Osteocyte (in vitro differentiated cells): ENCODE measurements around the gene IBA57. TPM values are rescaled to one million over a fixed set of nuclear protein-coding genes. Genes with fewer than 3 reads are reported as not detected.

ENCODE experiments used
- DNase-seq: peaks from one replicate; pipeline ENCODE4 v3.0.0; 2021; ENCODE audit warnings: mixed read lengths; ENCODE audit not compliant: unreplicated experiment; ENCODE audit errors: extremely low spot score
- H3K27ac Mint-ChIP-seq: one replicate; pipeline ENCODE4 v1.8.0; 2021; ENCODE audit warnings: mild to moderate bottlenecking, mixed read lengths; ENCODE audit not compliant: unreplicated experiment
- H3K27me3 Mint-ChIP-seq: one replicate; pipeline ENCODE4 v1.8.0; 2021; ENCODE audit warnings: mixed read lengths; ENCODE audit not compliant: unreplicated experiment
- H3K36me3 Mint-ChIP-seq: one replicate; pipeline ENCODE4 v1.8.0; 2021; ENCODE audit warnings: mixed read lengths; ENCODE audit not compliant: unreplicated experiment
- H3K4me1 Mint-ChIP-seq: one replicate; pipeline ENCODE4 v1.8.0; 2021; ENCODE audit warnings: mixed read lengths; ENCODE audit not compliant: unreplicated experiment
- H3K4me3 Mint-ChIP-seq: one replicate; pipeline ENCODE4 v1.8.0; 2021; ENCODE audit warnings: mild to moderate bottlenecking, moderate library complexity, mixed read lengths; ENCODE audit not compliant: unreplicated experiment
- H3K9me3 Mint-ChIP-seq: one replicate; pipeline ENCODE4 v1.8.0; 2021; ENCODE audit warnings: mixed read lengths; ENCODE audit not compliant: unreplicated experiment
- total RNA-seq: library from RNA; stranded (reverse); gene quantifications from 2 replicates; pipeline ENCODE4 v1.2.1, GENCODE V29; 2021
- TF ChIP-seq, protein P1 (sequence below): fragments of 200-600 bp; sonication (generic); IDR thresholded peaks from 2 replicates; pipeline ENCODE4 v1.5.0; 2021; ENCODE audit warnings: antibody characterized with exemption, mild to moderate bottlenecking, moderate library complexity

IBA57 gene
- total RNA-seq, 1 donor from 2014 or later: 8.1 TPM

DNA sequence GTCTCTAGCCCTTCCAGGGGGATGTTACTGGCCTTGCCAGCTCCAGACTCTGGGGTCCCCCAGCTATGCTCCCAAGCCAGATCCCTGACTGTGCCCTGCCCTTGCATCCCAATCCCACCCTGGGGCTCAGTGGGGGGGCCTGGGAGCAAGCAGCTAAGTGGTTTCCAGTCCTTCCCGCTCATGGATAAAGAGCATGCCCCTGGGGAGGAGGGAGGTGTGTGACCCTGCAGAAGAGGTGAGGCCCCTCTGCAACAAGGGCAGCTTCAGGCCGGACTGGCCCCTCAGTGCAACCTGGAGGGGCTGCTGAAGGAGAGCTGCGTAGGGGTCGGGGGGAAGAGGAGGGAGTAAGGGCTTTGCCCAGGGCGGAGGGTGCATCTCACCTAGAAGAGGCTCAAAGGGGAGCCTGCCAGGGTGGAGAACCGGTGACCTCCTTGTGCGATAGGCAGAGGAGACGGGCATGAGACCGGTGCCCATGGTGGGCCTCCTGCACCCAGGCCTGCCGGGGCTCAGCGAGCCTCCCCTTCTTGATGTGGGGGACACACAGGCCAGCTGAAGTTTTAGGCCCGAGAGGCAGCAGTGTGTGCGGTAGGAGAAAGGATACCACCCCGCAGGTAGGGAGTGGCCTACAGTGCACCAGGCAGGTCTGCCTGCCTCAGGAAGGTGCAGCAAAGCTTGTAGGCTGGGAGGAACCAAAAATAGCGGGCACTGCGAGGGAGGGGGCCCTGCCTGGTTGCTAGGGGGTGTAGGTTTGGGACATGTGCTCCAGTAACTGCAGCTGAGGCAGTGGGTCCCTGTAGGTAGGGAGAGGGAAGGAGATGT, 45.3 kb downstream of the IBA57 start:
- DNase-seq: peak; percentile 83
- TF ChIP-seq, protein P1, sequence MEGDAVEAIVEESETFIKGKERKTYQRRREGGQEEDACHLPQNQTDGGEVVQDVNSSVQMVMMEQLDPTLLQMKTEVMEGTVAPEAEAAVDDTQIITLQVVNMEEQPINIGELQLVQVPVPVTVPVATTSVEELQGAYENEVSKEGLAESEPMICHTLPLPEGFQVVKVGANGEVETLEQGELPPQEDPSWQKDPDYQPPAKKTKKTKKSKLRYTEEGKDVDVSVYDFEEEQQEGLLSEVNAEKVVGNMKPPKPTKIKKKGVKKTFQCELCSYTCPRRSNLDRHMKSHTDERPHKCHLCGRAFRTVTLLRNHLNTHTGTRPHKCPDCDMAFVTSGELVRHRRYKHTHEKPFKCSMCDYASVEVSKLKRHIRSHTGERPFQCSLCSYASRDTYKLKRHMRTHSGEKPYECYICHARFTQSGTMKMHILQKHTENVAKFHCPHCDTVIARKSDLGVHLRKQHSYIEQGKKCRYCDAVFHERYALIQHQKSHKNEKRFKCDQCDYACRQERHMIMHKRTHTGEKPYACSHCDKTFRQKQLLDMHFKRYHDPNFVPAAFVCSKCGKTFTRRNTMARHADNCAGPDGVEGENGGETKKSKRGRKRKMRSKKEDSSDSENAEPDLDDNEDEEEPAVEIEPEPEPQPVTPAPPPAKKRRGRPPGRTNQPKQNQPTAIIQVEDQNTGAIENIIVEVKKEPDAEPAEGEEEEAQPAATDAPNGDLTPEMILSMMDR: no peak
- no peaks in the 10 kb centered on the region for H3K36me3 Mint-ChIP-seq
- H3K4me3 Mint-ChIP-seq: peak overlapping the region; percentile 44
- peaks cover 4% of the 10 kb centered on the region for H3K4me1 Mint-ChIP-seq
- no peaks in the 10 kb centered on the region for H3K9me3 Mint-ChIP-seq
- H3K27me3 Mint-ChIP-seq: peaks cover 1% of the 10 kb centered on the region
- no peak overlapping the region for H3K27ac Mint-ChIP-seq

DNA sequence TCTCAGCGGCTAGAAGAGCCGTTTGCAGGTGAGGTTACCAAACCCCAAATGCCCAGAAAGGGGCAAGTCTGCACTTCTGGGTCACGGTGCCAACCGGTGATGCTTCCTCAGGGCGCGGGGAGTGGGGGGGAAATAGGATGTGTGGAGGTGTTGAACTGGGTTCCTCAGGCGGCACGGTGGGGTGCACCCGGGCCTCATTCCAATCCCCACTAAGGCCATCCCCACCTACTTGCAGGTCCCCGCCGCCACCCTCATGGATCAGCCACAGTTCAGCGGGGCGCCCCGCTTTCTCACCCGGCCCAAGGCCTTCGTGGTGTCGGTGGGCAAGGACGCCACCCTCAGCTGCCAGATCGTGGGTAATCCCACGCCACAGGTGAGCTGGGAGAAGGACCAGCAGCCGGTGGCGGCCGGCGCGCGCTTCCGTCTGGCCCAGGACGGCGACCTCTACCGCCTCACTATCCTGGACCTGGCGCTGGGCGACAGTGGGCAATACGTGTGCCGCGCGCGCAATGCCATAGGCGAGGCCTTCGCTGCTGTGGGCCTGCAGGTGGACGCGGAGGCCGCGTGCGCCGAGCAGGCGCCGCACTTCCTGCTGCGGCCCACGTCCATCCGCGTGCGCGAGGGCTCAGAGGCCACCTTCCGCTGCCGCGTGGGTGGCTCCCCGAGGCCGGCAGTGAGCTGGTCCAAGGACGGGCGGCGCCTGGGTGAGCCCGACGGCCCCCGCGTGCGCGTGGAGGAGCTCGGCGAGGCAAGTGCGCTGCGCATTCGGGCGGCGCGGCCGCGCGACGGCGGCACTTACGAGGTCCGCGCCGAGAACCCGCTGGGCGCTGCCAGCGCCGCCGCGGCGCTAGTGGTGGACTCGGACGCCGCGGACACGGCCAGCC, 46.2 kb downstream of the IBA57 start:
- H3K4me3 Mint-ChIP-seq: peak overlapping the region; percentile 44
- DNase-seq: peak; percentile 79

DNA sequence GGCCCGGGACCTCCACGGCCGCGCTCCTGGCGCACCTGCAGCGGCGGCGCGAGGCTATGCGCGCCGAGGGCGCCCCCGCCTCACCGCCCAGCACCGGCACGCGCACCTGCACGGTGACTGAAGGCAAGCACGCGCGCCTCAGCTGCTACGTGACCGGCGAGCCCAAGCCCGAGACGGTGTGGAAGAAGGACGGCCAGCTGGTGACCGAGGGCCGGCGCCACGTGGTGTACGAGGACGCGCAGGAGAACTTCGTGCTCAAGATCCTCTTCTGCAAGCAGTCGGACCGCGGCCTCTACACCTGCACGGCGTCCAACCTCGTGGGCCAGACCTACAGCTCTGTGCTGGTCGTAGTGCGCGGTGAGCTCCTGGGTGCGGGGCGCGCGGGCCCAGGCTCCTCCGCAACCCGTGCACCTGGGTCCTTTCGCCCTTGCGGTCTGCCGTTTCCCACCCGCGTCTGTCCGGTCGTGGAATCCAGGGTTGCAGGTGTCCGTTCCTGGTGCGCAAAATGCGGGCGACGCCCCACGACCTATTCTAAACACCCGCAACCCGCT, 46.9 kb downstream of the IBA57 start:
- DNase-seq: peak; percentile 79
- H3K4me1 Mint-ChIP-seq: peaks cover 2% of the 10 kb centered on the region
- TF ChIP-seq, protein P1: no peak
- no peak overlapping the region for H3K4me3 Mint-ChIP-seq
- no peak overlapping the region for H3K27ac Mint-ChIP-seq
- H3K9me3 Mint-ChIP-seq: no peaks in the 10 kb centered on the region
- H3K27me3 Mint-ChIP-seq: no peaks in the 10 kb centered on the region
- H3K36me3 Mint-ChIP-seq: no peaks in the 10 kb centered on the region

More for the DNA sequence above, 46.2 kb downstream of the IBA57 start:
- TF ChIP-seq, protein P1: no peak
- Mint-ChIP-seq H3K36me3 (no peaks in the 10 kb centered on the region), H3K9me3 (no peaks in the 10 kb centered on the region), H3K4me1 (peaks cover 2% of the 10 kb centered on the region), H3K27me3 (no peaks in the 10 kb centered on the region), H3K27ac (no peak overlapping the region)

DNA sequence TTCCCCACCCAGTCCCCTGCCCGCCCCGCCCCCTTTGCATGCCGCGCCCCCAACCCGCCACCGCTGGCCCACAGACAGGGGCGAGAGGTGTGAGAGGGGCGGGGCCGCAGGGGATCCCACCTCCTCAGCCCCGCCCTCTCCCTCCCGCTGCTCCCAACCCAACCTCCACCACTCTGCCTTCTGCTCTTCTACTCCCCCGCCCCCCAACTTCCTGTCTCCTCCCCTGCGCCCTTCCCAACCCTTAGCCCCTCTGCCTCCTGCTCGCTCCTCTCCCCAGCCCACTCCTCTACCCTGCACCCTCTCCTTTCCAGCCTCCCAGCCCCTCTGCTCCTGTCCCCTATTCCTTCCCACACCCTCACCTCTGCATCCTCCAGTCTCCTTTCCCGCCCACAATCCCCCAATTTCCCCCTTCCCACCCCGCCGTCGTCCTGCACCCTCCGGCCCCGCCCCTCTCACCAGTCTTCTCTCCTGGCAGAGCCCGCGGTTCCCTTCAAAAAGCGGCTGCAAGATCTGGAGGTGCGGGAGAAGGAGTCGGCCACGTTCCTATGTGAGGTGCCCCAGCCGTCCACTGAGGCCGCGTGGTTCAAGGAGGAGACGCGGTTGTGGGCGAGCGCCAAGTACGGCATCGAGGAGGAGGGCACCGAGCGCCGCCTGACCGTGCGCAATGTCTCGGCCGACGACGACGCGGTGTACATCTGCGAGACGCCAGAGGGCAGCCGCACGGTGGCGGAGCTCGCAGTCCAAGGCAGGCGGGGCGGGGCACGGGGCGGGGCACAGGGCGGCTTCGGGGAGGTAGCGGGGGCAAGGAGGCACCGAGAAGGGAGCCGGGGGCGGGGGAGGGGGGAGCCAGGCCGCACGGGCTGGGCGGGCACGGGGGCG, 47.6 kb downstream of the IBA57 start:
- Mint-ChIP-seq H3K36me3 (no peaks in the 10 kb centered on the region), H3K4me3 (peak overlapping the region; percentile 81), H3K4me1 (peaks cover 4% of the 10 kb centered on the region), H3K27ac (peak overlapping the region; percentile 64), H3K9me3 (no peaks in the 10 kb centered on the region), H3K27me3 (no peaks in the 10 kb centered on the region)
- TF ChIP-seq, protein P1: peak; percentile 60
- peak; percentile 92 for DNase-seq
